ENCODE data around the gene EDIL3.

GRCh38 chr5:83972909-83973308 lies 411.8 kb downstream of the EDIL3 start:
- TF ChIP-seq CTCF (IDR thresholded peaks at IDR 0.05; ENCODE audit: low read length) (no peak), EZH2phosphoT487 (IDR thresholded peaks at IDR 0.05; ENCODE audit: low read length) (no peak)
